Stimulated activated naive B cell treated with anti-CD40 and anti-IgM and Interleukin-4, amounts not matched to agents 10 μg/mL and 1 μg/mL and 100 μg/mL, for 72 hours (primary cell): ENCODE data around the gene OR4K5.

Source experiments
- ATAC-seq, 2 donors: fragments of 150-1000 bp; cut with Tn5 transposase; replicated peaks; 2 replicates each; pipeline ENCODE4 v1.10.0; 2021; ENCODE audit warnings: moderate library complexity in 1 of 2
- DNase-seq: peaks from one replicate; pipeline ENCODE4 v3.0.0; 2021
- H3K27ac Mint-ChIP-seq: one replicate; pipeline ENCODE4 v1.8.0; 2022; ENCODE audit warnings: mild to moderate bottlenecking, mixed read lengths
- H3K27me3 Mint-ChIP-seq, 2 donors: one replicate each; pipeline ENCODE4 v1.8.0; 2022; ENCODE audit warnings: mixed read lengths in 2 of 2
- H3K36me3 Mint-ChIP-seq, 2 donors: one replicate each; pipeline ENCODE4 v1.8.0; 2022; ENCODE audit warnings: mixed read lengths in 2 of 2, mild to moderate bottlenecking in 1 of 2
- H3K4me1 Mint-ChIP-seq, 2 donors: one replicate each; pipeline ENCODE4 v1.8.0; 2022; ENCODE audit warnings: mixed read lengths in 2 of 2, mild to moderate bottlenecking in 1 of 2
- H3K4me3 Mint-ChIP-seq, 2 donors: one replicate each; pipeline ENCODE4 v1.8.0; 2022; ENCODE audit warnings: mild to moderate bottlenecking in 2 of 2, mixed read lengths in 2 of 2, moderate library complexity in 1 of 2
- H3K9me3 Mint-ChIP-seq, 2 donors: one replicate each; pipeline ENCODE4 v1.8.0; 2022; ENCODE audit warnings: mixed read lengths in 2 of 2, mild to moderate bottlenecking in 1 of 2

The OR4K5 gene, protein sequence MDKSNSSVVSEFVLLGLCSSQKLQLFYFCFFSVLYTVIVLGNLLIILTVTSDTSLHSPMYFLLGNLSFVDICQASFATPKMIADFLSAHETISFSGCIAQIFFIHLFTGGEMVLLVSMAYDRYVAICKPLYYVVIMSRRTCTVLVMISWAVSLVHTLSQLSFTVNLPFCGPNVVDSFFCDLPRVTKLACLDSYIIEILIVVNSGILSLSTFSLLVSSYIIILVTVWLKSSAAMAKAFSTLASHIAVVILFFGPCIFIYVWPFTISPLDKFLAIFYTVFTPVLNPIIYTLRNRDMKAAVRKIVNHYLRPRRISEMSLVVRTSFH

DNA sequence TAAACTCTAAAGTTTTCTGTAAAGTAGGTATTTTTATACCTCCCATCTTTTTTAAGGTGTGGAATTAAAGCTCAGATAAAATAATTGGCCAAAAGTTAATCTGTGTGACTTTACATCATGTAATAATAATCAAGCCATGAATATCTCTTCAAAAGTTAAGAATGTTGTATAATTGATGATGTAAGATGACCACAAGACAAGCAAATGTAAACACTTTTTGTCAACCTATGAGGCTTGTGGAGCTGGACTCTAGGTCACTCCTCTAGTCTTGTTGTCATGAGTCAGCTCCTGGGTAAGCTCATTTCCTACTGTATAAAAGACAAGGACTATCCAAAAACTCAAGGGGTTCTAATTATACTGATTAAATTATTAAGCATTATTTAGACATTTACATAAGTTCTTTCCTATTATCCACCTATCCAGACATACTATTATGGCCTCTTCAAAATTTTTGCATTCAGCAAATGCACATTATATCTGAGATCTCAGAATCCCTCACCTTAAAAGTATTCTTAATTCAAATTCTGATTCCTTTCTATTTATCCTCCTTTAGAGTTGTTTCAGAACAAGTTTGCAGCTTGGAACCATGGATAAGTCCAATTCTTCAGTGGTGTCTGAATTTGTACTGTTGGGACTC lies at the start of gene OR4K5:
Gene OR4K5, plus strand, starts transcription at position 587 of the 637 bp plus-strand sequence. Its CDS starts 0 bp downstream, at position 587.
- no peak for DNase-seq
- no peaks in the 10 kb centered on the region for H3K27me3 Mint-ChIP-seq
- H3K9me3 Mint-ChIP-seq = no peaks in the 10 kb centered on the region
- no peak within 1 kb of the TSS for H3K27ac Mint-ChIP-seq
- H3K4me3 Mint-ChIP-seq = no peak within 1 kb of the TSS
- no peaks in the 10 kb centered on the region for H3K36me3 Mint-ChIP-seq
- no peak for ATAC-seq
- no peaks in the 10 kb centered on the region for H3K4me1 Mint-ChIP-seq

DNA sequence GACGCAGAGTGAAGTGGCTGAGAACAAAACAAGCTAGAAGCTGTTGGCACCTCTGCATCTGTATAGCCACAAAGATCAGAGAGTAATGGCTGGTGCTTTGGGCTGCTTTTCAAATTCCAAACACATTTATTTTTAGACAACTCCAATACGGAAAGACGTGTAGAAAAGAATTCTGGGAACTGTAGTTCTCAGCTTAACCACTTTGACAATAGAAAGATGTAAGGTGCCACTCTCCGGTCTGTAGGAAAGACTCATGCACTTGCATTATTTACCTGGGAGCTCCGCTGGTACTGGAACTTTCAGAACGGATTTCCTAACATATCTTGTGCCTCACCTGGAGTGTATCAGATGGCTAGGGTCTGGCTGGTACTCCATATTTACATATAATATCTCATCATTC lies 47.2 kb upstream of the OR4K5 start:
- H3K9me3 Mint-ChIP-seq = no peaks in the 10 kb centered on the region
- H3K27ac Mint-ChIP-seq = no peak overlapping the region
- H3K36me3 Mint-ChIP-seq = no peaks in the 10 kb centered on the region
- no peak for DNase-seq
- H3K27me3 Mint-ChIP-seq = no peaks in the 10 kb centered on the region
- H3K4me3 Mint-ChIP-seq = no peak overlapping the region
- H3K4me1 Mint-ChIP-seq = no peaks in the 10 kb centered on the region
- ATAC-seq = peak in 1 of 2 donors; percentile 22

DNA sequence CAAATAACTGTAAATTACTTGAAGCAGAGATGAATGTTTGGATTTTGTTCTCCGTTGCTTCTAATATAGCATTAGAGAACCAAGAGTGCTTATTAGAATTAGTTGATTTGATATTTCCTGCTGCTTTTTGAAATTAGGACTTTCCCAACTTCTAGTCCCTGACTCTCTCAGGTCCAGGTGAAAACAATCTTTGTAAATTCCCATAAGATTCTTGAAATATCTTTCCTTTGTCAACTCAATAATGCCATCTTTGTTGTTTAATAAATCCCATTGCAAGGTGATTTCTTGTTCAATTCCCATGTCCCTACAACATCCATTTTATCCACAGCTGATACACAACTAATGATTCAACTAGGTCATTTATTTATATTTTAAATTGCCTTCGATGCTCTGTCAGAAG lies 45.6 kb upstream of the OR4K5 start, which contains the start of gene OR4K2:
Gene OR4K2, plus strand, starts transcription at position 301 of the 400 bp plus-strand sequence. CDS start 1,126 bp downstream, outside the sequence.
- Mint-ChIP-seq H3K36me3 (no peaks in the 10 kb centered on the region), H3K4me3 (no peak within 1 kb of the TSS), H3K4me1 (no peaks in the 10 kb centered on the region), H3K27ac (no peak within 1 kb of the TSS), H3K27me3 (no peaks in the 10 kb centered on the region), H3K9me3 (no peaks in the 10 kb centered on the region)
- ATAC-seq = no peak
- DNase-seq = no peak

DNA sequence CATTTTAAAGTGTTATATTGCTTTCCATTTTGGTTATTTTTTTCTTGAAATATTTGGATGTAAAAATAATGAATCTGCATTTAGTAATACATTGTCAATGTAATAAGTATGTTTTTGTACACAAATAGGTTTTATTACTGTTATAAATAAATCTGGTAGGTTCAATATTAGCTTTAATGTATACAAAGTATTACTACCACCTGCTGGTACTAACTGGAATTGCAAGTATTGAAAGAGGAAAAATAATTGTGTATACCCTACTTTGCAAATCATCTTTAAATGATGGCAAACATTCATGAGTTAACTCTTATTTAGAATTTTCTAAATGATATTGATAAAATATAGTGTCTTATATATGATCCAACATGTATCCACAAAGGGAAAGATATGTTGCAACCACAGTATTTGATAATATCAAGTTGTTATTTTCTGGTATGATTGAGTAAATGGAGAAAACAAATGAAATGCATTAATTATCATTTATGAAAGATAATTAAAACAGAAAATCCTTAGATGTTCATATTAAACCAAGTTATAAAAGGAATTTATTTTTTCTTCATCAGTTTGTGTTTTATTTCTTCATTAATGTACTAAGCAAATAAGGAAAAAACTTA lies 42.3 kb upstream of the OR4K5 start:
- Mint-ChIP-seq H3K27me3 (no peaks in the 10 kb centered on the region), H3K4me3 (no peak overlapping the region), H3K27ac (no peak overlapping the region), H3K9me3 (no peaks in the 10 kb centered on the region), H3K4me1 (no peaks in the 10 kb centered on the region), H3K36me3 (no peaks in the 10 kb centered on the region)
- DNase-seq = no peak
- no peak for ATAC-seq

DNA sequence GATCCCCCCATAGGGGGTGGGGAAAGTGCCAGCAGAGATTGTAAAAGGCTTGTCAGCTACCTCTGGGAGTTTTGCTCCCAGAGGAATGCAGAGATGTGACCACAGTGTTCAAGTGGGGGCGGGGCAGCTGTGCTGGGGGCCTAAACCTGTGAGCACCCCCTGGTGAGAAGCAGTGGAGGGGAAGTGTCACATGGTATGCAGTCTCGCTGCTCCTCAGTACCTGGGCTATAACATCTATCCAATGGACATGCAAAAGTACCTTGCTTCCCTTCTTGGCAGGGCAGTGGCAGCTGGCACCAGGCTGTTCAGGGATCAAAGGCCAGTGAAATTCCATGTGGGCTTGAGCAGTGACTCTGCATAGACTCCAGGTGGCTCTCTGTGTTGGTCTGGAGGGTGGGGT lies 25.1 kb upstream of the OR4K5 start:
- ATAC-seq = peak in 1 of 2 donors; percentile 16
- Mint-ChIP-seq H3K9me3 (peaks cover 24 to 33% of the 10 kb centered on the region in 2 donors), H3K27ac (no peak overlapping the region)

DNA sequence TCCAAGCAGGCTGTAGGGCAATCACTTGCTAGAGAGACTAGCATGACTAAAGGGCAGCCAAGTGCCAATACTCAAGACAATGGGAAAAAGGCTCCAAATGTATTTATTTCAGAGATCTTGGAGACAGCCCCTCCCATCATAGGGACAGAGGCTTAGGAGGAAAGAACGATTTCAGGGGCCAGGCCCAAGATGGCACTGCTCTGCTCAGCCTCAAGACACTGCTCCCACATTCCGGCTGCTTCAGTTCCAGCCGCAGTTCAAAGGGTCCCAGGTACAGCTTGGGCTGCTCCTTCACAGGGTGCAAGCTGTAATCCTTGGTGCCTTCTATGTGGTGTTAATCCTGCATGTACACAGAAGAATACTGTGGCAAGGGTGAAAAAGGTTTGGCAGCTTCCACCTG lies 19.4 kb upstream of the OR4K5 start:
- DNase-seq (no peak), ATAC-seq (no peak)
- Mint-ChIP-seq H3K36me3 (no peaks in the 10 kb centered on the region), H3K9me3 (peaks cover 9 to 12% of the 10 kb centered on the region in 2 donors), H3K4me3 (no peak overlapping the region), H3K27ac (no peak overlapping the region), H3K27me3 (no peaks in the 10 kb centered on the region), H3K4me1 (no peaks in the 10 kb centered on the region)

More for the DNA sequence above, 25.1 kb upstream of the OR4K5 start:
- Mint-ChIP-seq H3K4me3 (no peak overlapping the region), H3K4me1 (no peaks in the 10 kb centered on the region), H3K36me3 (peaks cover 0 to 8% of the 10 kb centered on the region in 2 donors), H3K27me3 (no peaks in the 10 kb centered on the region)
- DNase-seq = no peak

DNA sequence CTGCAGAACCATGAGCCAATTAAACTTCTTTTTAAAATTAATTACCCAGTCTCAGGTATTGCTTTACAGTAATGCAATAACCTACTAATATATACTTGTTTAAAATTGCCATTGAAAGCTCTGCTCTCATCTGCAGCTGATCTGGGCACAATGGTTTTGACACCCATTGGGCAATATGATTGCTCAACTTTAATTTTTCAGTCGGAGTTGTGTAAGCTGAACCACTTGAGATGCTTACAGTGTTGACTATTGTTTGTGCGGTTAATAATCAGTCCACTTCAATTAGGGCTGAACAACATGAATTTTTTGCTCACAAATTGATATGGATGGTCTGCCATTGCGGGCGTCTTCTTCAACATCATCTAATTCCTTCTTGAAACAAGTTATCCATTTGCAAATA lies 18.0 kb upstream of the OR4K5 start:
- H3K9me3 Mint-ChIP-seq = peaks cover 1 to 4% of the 10 kb centered on the region in 2 donors
- ATAC-seq (no peak), DNase-seq (no peak)
- H3K4me1 Mint-ChIP-seq = no peaks in the 10 kb centered on the region
- H3K27ac Mint-ChIP-seq = no peak overlapping the region
- no peaks in the 10 kb centered on the region for H3K36me3 Mint-ChIP-seq
- no peak overlapping the region for H3K4me3 Mint-ChIP-seq
- H3K27me3 Mint-ChIP-seq = no peaks in the 10 kb centered on the region

DNA sequence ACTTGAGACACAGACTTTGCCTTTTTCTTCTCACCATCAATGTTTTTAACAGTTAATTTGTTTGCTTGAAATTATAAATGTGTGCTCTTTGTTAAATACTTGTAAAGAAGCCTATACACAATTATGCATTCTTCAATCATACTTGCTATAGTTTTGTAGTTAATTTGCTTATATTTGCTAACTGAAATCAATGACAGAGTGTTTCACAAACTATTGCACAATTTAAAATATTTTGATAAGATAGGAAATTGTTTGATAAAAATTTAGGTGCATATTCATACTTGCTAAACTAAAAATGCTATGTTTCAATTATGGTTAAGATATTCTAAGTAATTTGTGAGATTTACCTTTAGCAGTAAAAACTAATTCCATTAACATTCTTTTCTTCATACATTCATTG lies 13.7 kb upstream of the OR4K5 start:
- Mint-ChIP-seq H3K4me3 (no peak overlapping the region), H3K27ac (no peak overlapping the region), H3K9me3 (peaks cover 5 to 10% of the 10 kb centered on the region in 2 donors), H3K36me3 (no peaks in the 10 kb centered on the region), H3K4me1 (no peaks in the 10 kb centered on the region), H3K27me3 (no peaks in the 10 kb centered on the region)
- no peak for ATAC-seq
- no peak for DNase-seq

DNA sequence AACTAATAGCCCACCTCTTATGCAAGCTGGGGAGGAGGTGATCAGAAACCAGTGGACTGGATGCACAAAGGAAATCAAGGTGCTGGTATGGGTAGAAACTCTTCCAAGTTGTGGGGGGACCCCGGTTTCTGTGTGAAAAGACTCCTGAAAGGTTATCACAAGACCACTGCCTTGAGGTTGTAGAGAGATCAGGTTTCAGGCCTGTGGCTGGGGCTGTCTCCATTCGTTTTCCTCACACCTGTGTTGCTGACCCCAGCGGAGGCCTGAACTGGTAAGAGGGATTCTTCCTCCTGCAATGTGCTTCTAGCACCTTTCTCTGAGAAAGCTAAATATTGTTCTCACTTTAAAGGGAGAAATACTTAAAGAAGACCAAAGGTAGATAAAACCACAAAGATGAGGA lies 9.3 kb upstream of the OR4K5 start:
- Mint-ChIP-seq H3K4me3 (no peak overlapping the region), H3K36me3 (no peaks in the 10 kb centered on the region), H3K9me3 (peaks cover 7 to 12% of the 10 kb centered on the region in 2 donors), H3K27me3 (no peaks in the 10 kb centered on the region), H3K4me1 (no peaks in the 10 kb centered on the region), H3K27ac (no peak overlapping the region)
- no peak for ATAC-seq
- DNase-seq = no peak

DNA sequence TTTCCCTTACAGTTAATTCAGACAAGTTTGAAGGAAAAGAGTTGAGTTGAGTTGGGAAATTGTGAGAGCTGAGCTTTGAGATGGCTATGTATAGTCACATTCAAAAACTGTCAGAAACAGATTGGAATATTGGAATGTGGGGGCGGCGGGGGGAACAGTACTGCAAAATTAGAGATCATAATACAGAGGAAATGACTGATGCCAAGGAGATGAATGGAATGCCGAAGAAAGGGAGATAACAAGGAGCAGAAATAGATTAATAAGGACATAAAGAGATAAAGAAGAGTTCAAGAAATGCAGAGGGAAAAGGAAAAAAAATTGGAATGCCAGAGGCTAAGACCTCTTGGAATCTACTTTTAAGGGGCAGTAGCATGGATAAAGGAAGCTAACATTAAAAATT lies 3.2 kb upstream of the OR4K5 start:
- H3K9me3 Mint-ChIP-seq = no peaks in the 10 kb centered on the region
- no peak overlapping the region for H3K4me3 Mint-ChIP-seq
- H3K4me1 Mint-ChIP-seq = no peaks in the 10 kb centered on the region
- DNase-seq (no peak), ATAC-seq (no peak)
- no peaks in the 10 kb centered on the region for H3K36me3 Mint-ChIP-seq
- no peaks in the 10 kb centered on the region for H3K27me3 Mint-ChIP-seq
- no peak overlapping the region for H3K27ac Mint-ChIP-seq

DNA sequence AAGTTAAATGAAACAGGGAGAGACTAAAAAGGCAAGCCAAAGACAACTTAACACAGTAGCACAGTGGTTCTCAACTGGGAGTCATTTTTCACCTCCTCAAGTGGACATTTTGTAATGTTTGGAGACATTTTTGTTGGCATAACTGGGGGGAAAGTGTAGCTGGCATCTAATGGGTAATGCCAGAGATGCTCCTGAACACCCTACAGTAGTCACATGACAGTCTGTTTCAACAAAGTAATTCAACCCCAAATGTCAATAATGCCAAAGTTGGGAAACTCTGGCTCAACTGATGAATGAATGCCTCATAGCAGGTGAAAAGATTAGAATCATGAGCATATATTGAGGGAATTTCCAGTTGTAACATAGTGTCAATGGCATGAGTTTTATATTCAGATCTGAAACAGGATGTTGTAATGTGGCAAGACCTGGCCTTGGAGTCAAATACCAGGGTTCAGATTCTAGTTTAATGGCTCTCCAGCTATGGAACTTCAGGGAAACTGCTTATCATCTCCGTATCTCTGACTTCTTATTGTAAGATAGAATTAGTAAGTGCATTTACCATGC lies 2.4 kb upstream of the OR4K5 start:
- Mint-ChIP-seq H3K4me1 (no peaks in the 10 kb centered on the region), H3K9me3 (no peaks in the 10 kb centered on the region), H3K27ac (no peak overlapping the region), H3K27me3 (no peaks in the 10 kb centered on the region), H3K4me3 (no peak overlapping the region), H3K36me3 (no peaks in the 10 kb centered on the region)
- DNase-seq = no peak
- ATAC-seq = no peak

DNA sequence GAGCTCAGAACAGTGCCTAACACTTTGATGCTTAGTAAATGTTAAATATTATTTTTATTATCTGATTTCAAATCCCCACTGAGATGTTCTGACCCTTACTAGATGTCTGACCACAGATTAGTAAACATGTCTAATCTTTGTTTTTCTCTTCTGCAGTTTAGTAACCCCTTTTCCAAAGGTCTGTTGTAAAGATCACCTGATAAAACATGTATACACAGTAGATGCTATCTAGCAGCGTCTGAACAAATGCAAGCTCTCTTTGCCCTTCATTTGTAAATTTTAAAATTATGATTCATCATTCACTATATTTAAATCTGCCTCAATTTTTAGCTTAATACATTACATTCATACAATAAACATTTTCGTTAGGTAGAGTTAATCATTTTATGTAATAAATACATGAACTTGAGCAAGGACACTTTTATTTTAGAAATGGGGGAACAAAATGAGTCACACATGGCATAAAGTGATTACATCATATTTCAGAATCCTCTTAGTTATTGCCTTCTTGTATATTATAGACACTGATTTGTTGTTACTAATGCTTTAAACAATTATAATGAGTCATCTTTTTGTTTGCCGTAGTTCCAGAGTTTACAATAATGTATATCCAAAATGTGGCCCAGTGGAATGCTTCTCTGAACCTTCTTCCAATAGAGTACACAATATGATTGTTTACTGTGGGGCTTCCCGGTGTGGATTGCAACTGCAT lies 1.7 kb upstream of the OR4K5 start:
- DNase-seq (no peak), ATAC-seq (no peak)
- Mint-ChIP-seq H3K9me3 (no peaks in the 10 kb centered on the region), H3K4me1 (no peaks in the 10 kb centered on the region), H3K36me3 (no peaks in the 10 kb centered on the region), H3K27me3 (no peaks in the 10 kb centered on the region), H3K4me3 (no peak overlapping the region), H3K27ac (no peak overlapping the region)

DNA sequence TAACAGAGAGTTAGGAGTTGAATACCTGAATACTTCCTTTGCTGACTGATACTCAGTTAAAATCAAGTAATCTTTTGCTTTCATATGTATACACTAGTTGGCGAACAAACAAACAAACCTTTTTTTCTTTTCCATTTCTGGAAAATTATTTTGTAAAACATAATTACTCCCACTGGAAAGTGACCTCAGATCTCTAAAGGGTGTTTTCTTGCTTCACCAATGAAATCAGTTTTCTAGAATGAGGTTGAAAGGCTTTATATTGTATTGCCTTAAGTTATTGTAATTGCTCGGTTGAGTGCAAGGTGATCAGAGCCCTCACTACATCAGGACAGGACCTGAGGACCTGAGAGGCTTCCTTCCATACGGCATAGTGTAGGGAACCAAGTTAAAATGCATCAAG lies 10.2 kb downstream of the OR4K5 start, which contains the start of gene OR4K1:
Gene OR4K1, plus strand, starts transcription at position 301 of the 400 bp plus-strand sequence. CDS start 4,750 bp downstream, outside the sequence.
- no peaks in the 10 kb centered on the region for H3K27me3 Mint-ChIP-seq
- no peaks in the 10 kb centered on the region for H3K4me1 Mint-ChIP-seq
- no peak within 1 kb of the TSS for H3K4me3 Mint-ChIP-seq
- ATAC-seq (no peak), DNase-seq (no peak)
- peaks cover 0 to 2% of the 10 kb centered on the region in 2 donors for H3K9me3 Mint-ChIP-seq
- H3K27ac Mint-ChIP-seq = no peak within 1 kb of the TSS
- H3K36me3 Mint-ChIP-seq = no peaks in the 10 kb centered on the region

DNA sequence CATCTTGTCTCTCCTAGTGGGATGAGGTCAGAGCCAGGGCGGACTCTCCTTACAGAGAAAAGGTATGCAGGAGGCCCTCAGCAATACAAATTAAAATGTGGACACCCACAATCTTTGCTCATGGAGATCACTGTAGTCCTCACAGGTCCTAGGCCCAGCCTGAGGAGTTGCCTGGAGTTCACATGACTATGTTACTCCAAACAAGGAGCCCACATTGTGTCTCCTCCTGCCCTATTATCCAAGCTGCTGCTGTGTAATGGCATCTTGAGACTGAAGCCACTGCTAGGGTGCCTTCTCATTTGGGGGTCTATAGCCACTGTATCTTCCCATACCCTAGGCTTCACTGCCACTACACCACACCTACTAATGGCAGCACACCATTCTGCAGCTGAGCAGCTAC lies 21.3 kb downstream of the OR4K5 start:
- no peaks in the 10 kb centered on the region for H3K36me3 Mint-ChIP-seq
- no peak for DNase-seq
- H3K9me3 Mint-ChIP-seq = peaks cover 0 to under 1% of the 10 kb centered on the region in 2 donors
- no peak overlapping the region for H3K4me3 Mint-ChIP-seq
- no peaks in the 10 kb centered on the region for H3K4me1 Mint-ChIP-seq
- H3K27me3 Mint-ChIP-seq = no peaks in the 10 kb centered on the region
- H3K27ac Mint-ChIP-seq = no peak overlapping the region
- peak in 1 of 2 donors; percentile 20 for ATAC-seq
